Middle frontal gyrus (tissue), 1 donor: ENCODE data around the gene ABCB10.
"Not testable (repeated sequence)": the region's sequence is repeated elsewhere in the genome, so short reads cannot be mapped to it uniquely, and the experiment has no call there.

Experiments
- DNase-seq: peaks from one replicate; pipeline ENCODE4 v3.0.0-alpha.2; 2015; ENCODE audit warnings: low spot score; ENCODE audit errors: extremely low spot score

The ABCB10 gene

DNA sequence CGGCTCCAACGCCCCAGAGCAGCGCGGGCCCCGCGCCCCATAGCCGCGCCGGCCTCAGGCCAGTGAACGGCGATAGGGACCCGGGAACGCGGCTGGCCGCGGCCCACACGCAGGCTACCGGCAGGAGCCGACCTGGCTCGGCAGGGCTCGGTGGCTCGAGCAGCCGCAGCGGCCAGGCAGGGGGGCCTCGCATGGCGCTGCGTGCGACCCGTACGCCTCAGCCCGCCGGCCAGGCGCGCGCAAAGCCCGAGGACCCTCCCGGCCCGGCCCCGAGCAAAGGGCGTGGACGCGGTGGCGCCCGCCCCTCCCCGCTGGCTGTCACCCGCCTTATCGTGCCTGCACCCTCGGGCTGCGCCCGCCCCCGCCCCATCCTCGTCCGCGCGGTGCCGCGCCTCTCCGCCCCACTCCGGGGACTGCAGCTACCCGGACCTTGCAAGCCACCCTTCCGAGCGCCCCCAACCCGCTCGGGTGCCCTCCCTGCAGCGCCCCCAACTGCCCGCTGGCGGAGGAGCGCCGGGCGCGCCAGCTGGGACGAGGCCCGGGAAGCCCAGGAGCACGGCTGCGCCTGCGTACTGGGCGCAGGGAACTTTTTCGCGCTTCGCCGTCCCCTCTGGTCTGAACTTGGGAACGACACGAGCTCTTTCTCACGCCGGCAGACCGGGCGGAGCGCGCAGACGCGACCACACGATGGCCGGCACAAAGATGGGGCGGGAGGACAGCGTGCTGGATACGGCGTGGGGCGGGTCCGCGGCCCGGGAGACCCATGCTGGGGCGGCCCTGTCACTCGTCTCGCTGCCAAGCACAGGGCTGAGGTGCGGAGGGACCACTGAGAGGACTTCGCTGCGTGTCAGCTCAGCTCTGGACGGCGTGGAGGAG is at the start of gene ABCB10:
TSS of gene ABCB10 (minus strand) at position 248 of the 876 bp plus-strand sequence. CDS start at position 193, 55 bp downstream.
- peak; percentile 95 for DNase-seq

DNA sequence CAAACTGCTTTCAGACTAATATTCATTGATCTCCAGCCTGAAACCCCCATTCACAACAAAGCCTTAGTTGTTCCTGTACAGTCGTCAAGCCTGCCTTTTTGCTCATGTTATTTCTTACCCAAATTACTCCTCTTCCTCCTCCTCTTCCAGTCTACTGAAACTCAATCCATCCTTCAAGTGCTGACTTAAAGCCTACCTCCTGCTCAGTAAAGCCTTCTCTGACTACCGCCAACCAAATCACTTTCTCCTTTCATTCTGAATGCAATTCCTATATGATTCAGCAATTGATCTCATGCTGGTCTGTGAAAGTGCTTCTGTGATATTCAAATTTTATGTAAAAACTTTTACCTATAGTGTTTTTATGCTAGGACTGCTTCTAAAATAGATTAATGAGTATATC is 48.9 kb upstream of the ABCB10 start:
- no peak for DNase-seq

DNA sequence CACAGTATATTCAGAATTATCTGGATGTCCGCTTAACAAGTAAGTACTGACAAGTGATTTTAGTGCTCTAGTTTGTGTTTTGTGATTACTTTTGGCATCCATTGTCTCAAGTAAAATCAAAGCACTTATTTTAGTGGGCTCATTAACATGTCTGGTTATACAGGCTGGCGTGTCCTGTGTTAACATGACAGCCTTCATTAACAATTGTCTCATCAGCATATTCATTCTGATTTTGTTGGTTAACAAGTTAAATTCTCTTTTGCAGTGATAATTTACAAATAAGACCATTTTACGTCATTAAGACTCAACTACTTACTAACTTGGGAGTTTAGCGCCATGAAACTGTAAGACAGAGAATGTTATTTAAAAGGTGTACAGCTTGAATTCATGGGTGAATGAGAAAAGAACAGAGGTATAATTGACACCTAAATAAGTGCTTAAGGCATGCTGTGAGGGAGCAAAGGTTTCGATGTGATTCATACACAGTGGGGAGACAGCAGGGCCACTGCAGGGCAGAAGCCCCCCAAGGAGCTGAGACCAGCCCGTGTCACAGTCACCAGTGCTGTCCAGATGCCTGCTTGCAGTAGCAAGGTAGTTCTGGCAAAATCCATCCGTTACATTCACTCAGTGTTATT is 45.0 kb upstream of the ABCB10 start:
- DNase-seq = no peak

DNA sequence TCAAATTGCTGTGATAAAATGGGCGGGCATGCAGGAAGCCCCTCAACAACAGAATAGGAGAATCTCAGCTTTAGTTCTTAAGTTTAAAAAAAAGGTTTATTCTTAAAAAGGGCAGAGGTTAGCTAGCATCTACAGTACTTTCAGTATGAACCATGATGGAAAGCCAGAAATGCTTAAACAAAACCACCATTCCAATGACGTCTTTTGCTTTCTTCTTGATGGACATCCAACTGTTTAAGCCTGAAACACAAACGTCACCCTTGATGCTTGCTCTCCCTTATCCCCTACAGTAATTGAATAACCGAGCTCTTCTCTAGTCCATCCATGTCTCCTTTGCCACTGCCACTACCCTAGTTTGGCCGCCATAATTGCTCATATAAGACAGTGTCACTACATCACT is 41.7 kb upstream of the ABCB10 start:
- DNase-seq = no peak

DNA sequence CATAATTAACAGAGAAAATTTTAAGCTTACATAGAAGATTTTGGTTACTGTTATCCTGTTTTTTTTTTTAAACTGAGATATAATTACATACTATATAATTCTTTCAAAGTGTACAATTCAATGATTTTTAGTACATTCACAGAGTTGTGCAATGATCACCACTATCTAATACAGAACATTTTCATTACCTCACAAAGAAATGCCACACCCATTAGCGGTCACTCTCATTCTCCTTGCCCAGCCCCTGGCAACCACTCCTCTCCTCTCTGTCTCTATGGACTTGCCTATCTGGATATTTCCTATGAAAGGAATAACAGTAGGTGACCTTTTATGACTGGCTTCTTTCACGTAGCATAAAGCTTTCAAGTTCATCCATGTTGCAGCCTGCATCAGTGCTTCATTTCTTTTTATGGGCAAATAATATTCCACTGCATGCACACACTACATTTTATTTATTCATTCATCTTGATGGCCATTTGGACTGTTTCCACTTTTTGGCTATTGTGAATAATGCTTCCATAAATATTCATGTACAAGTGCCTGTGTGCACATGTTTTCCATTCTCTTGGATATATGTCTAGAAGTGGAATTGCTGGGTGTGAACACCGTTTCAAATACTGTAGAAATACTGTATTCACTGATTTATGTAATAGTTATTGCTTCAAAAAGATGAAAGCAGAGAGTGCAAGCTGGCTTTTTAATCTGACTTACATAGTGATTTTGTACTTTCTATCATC is 40.9 kb upstream of the ABCB10 start:
- DNase-seq = no peak

DNA sequence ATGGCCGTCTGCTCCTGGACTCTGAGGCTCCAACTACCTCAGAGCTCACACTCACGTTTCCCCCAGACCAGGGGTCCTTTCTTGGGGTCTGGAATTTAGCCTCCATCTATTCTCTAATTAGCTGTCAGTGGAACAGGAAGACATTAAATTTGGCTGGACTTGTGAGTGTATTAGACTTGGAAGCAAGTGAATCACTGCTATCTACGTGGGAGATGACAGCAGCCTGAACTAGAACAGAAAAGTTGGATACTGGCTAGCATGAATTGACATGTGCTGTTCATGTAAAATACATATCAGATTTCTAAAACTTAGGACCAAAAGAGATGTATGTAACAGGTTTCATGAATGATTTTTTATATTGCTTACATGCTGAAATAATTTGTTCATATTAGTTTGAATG is 39.4 kb upstream of the ABCB10 start:
- no peak for DNase-seq

DNA sequence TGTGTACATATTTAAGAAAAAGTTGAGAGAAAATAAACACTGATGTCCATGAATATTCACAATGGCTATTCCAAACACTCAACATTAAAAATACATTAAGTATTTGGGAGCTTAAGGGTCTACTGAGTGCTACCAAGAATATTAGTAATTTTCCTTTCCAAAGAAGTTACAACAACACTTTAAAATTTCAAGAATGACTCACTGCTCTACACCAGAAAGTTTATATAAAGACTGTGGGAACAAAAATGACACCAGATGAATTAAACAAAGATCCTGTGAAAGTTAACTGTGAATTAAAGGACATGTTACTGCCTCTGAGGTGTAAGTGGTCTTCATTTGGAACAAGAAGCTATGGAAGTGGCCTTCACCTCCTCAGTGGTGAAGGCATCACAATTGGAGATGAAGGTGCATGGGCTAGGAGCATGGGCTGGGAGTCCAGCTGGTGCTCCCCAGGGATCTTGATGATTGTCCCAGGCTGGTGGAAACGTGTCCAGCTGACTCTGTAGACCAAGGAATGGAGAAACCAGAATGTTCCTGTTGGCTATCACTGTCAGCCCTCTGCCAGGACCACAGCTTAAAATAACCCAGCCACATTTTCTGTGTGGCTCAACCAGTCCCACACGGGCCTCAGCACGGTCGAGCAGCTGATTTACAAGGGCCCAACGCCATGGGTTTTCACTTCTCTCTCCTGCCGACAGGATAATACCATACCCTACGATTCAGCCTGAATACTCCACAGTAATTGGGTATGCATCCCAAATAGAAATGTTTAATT is 38.6 kb upstream of the ABCB10 start:
- DNase-seq = no peak

DNA sequence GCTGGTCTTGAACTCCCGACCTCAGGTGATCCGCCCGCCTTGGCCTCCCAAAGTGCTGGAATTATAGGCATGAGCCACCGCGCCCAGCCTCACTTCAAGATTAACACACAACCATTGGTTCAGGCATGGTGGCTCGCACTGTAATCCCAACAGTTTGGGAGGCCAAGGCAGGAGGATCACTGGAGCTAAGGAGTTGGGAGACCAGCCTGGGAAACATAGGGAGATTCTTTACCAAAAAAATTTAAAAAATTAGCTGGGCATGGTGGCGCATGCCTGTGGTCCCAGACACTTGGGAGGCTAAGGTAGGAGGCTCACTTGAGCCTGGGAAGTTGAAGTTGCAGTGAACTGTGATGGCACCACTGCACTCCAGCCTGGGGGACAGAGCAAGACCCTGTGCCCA is 37.4 kb upstream of the ABCB10 start:
- DNase-seq = not testable (repeated sequence)

DNA sequence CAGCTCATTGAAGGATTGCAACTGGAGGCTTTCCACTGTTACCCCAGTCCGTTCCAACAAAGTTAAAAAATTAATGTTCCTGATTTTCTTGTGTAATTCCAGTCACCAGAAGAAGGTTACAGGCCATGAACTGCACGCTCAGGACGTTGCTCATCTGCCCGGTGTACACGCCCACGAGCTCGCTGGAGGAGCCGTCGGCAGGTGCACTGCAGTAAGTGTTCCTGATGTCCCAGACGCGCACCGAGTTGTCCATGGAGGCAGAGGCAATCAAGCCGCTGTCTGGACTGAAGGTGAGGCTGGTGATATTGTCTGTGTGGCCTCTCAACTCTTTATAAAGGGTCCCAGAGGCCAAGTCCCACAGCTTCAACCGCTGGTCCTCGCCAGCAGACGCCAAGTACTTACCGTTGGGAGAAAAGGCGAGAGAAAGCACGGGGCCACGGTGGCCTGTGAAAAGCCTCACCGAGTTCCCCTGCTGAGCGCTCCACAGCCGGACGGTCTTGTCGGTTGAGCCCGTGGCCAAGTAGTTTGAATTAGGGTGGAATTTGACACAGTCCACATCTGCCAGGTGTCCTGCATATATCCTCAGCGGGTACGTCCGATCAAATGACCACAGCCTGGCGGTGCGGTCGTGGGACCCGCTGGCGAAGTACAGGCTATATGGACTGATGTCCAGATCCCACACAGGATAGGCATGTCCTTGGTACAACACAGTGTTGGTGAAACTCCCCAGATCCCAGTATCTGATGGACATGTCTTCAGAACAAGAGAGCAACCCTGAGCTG is 35.9 kb upstream of the ABCB10 start:
- no peak for DNase-seq

DNA sequence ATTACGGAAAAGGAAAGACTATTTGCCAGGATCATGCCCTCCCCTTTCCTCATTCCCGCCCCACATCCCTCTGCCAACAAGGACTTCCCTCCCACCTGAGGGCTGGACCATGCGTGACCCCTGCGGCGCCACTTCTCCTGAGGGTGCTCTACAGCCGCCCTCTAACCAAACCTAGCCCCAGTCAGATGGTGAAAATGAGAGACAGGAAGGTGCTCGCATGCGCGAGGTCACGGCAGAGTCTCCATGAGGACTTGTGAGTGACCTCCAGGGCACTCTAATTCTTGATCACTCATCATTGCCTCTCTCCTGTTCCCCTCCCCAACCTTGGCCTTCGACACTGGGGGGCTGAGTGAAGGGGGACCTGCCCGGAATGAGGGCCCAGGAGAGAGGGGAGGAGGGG is 35.3 kb upstream of the ABCB10 start:
- DNase-seq = no peak

DNA sequence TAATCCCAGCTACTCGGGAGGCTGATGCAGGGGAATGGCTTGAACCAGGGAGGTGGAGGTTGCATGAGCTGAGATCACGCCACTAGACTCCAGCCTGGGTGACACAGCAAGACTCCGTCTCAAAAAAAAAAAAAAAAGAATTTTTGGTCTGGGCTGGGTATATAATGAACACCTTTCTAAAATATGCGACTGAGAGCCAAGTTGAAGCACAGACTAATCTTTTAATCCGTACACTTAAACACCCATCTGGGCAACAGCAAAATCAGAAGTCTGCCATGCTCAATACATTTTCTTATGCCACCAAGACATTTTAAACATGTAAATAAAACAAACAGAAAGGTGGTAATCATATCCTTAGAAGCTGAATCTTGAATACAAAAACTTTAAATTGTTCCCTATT is 31.6 kb upstream of the ABCB10 start:
- DNase-seq = no peak

DNA sequence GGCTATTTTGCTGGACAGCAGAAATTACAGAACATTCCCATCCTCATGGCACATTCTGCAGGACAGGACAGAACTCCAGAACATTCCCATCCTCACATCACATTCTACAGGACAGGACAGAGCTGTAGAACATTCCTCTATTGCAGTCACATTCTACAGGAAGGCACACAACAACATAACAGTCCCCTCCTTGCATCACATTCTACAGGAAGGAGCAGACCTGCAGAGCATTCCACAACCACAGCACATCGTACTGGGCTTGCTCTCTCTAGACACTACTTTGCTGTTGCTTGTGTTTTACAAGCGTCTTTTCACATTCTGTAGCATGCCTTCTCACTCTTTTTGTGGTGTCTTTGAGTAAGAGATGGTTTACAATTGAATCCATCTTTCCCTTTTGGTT is 26.8 kb upstream of the ABCB10 start:
- no peak for DNase-seq

DNA sequence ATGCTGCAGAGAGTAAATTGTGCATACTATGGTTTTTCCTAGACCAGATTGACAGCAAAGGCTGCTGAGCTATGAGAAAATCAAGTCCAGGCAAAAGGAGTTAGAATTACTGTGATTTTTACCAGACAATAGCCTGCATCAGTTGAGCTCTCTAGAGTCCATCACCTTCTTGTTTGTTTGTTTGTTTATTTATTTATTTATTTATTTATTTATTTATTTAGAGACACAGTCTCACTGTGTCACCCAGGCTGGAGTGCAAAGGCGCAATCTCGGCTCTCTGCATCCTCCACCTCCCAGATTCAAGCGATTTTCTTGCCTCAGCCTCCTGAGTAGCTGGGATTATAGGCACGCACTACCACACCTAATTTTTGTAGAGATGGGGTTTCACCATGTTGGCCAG is 24.2 kb upstream of the ABCB10 start:
- DNase-seq = no peak

DNA sequence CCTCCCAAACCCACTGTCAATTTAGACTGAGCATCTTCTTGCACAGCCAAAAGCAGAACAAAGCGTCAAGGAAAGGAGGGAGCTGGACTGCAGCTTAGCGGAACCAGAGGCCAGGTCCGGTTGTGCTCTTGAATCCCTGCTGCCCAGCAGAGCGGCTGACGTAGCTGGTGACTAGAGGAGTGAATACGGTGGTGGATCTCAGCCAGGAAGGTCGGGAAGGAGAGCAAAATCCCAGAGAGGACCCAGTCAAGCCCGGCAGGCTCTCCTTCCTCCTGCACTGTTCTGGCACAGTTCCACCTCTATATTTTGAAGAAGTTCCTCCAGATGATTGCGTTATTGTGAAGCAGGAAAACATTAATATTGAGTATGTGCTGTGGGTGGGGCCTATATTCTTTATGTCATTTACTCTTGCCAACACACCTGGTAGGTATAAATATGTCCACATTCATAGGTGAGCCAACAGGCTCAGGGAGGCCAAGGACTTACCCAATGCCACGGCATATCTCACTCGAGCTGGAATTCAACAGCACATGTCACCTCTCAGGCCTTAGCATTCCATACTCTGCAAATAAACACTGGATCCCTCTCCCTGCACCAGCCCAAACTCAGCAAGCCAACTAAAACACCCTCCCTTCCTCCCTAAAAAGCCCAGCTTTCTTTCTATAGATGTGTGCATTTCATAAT is 23.6 kb upstream of the ABCB10 start:
- no peak for DNase-seq

DNA sequence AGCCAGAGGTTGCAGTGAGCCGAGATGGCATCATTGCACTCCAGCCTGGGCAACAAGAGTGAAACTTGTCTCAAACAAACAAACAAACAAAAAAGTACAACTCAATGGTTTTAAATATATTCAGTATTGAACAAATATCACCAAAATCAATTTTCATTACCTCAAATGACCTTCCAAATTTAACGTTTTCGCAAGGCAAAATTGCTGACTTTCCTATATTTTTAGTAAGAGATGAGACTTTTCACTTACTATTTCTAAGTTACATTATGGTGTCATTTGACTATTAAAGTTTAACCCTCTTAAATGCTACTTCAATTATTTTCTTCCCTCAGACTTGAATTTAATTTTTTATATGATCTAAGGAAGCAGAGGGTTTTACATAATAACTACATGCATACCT is 23.0 kb upstream of the ABCB10 start:
- DNase-seq = no peak

DNA sequence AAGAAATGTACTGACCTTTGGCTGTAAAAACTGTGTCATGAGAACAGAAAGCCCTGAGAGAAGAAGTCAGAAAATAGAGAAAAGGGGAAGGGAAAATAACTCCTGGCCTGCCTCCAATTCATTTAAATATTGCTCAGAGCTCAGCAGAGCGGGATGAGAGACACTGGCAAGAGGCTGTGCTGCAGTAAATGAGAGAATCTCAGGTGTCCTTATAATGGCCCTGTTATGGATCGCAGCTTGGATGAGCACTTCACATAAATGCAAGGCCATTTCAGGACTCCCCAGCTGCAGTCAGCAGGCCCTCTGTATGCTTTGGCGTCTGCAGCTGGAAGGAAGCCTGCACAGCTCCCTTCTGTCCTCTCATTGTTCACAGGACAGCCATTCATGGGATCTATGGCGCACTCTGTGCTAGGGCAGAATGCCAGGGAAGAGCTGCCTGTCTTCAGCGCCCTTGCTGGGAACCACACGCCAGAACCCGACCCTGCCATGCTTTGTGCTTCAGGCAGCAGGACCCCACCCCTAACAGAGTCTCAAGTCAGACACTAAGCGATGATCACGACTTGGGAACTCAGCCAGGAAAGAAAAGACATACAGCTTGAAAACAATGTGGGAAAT is 20.7 kb upstream of the ABCB10 start:
- DNase-seq = peak; percentile 72

DNA sequence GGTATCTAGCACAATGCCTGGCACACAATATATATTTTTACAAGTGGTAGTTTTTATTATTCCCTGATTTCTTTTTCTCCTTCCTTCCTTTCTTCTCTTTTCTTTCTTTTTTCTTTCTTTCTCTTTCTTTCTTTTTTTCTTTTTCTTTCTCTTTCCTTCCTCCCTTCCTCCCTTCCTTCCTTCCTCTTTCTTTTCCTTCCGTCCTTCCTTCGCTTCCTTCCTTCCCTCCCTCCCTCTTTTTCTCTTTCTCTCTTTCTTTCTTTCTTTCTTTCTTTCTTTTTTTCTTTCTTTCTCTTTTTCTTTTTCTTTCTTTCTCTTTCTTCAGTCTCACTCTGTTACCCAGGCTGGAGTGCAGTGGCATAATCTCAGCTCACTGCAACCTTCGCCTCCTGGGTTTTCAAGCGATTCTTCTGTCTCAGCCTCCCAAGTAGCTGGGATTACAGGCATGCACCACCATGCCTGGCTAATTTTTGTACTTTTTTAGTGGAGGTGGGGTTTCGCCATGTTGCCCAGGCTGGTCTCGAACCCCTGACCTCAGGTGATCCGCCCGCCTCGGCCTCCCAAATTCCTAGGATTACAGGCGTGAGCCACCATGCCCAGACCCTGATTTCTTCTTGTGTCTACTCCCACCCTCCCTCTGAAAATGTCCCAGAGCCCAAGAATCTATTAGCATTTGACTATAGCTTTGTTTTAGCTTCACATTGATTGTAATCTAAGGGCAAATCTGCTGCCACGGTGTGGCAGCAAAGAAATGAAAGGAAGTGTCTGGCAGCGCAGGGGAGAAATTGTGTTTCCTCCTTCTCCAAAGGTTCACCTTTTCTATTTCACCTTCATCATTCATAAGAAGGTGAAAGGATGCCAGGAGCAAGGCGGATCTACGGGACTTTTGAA is 19.9 kb upstream of the ABCB10 start:
- DNase-seq = no peak

DNA sequence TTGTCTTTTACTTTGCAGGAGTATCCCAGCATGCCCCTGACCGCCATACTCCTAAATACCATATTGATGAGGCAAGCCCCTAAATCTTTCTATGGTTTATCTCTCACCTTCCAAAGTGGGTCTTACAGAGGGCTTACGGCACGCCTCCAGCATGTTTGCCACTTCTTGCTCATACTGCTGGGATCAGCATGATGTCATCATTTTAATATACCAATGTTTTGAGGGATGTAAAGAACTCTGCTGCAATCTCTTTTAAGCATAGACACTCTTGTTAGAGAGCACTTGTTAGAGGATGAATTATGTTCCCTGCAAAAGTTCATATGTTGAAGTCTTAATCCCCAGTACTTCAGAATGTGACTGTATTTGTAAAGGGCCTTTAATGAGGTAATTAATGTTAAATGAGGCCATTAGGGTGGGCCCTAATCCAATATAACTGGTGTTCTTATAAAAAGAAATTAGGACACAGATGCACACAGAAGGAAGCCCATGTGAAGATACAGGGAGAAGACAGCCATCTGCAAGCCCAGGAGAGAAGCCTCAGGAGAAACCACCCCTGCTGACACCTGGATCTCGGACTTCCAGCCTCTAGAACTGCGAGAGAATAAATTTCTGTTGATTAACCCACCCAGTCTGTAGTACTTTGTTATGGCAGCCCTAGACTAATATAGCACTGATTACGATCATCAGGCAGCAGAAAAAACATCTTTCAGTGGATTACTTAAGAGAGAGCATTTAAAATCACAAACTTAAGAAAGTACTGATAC is 16.4 kb upstream of the ABCB10 start:
- no peak for DNase-seq
